ENCODE data around the gene KCTD6. TPM values are rescaled to one million over a fixed set of nuclear protein-coding genes. Genes with fewer than 3 reads are reported as not detected.
"Not testable (repeated sequence)": the region's sequence is repeated elsewhere in the genome, so short reads cannot be mapped to it uniquely, and the experiment has no call there.

The KCTD6 gene
- total RNA-seq, 4 donors from 2014 or later: 10.3 to 14.9 (median 11.9) TPM

GRCh38 chr3:58521336-58521670, 29.4 kb downstream of the KCTD6 start:
- no peak for DNase-seq
- H3K36me3 ChIP-seq: peaks cover 0 to 73% (median 0%) of the 10 kb centered on the region in 3 donors
- no peak overlapping the region for H3K27ac ChIP-seq
- no peaks in the 10 kb centered on the region for H3K9me3 ChIP-seq
- H3K27me3 ChIP-seq: no peaks in the 10 kb centered on the region
- no peak for TF ChIP-seq CTCF (IDR thresholded peaks at IDR 0.05)
- TF ChIP-seq POLR2A (IDR thresholded peaks at IDR 0.05): no peak
- no peaks in the 10 kb centered on the region for H3K4me1 ChIP-seq
- H3K4me3 ChIP-seq: no peak overlapping the region

- no peak for TF ChIP-seq POLR2A (IDR thresholded peaks at IDR 0.05)
- TF ChIP-seq CTCF (IDR thresholded peaks at IDR 0.05): no peak
- Histone ChIP-seq H3K27ac (no peak overlapping the region), H3K27me3 (no peaks in the 10 kb centered on the region), H3K36me3 (peaks cover 0 to 73% (median 0%) of the 10 kb centered on the region in 3 donors), H3K9me3 (no peaks in the 10 kb centered on the region), H3K4me3 (no peak overlapping the region), H3K4me1 (no peaks in the 10 kb centered on the region)
- DNase-seq: no peak
Observed at GRCh38 chr3:58521917-58522631, 30.2 kb downstream of the KCTD6 start.

- H3K36me3 ChIP-seq: peaks cover 0 to 78% (median 0%) of the 10 kb centered on the region in 3 donors
- H3K4me1 ChIP-seq: no peaks in the 10 kb centered on the region
- no peak overlapping the region for H3K27ac ChIP-seq
- no peaks in the 10 kb centered on the region for H3K9me3 ChIP-seq
- no peak overlapping the region for H3K4me3 ChIP-seq
- TF ChIP-seq POLR2A (IDR thresholded peaks at IDR 0.05): no peak
- no peaks in the 10 kb centered on the region for H3K27me3 ChIP-seq
- DNase-seq: no peak
Observed at GRCh38 chr3:58522759-58523425, 31.0 kb downstream of the KCTD6 start.

- Histone ChIP-seq H3K27me3 (no peaks in the 10 kb centered on the region), H3K4me3 (no peak overlapping the region), H3K36me3 (peaks cover 0 to 81% (median 0%) of the 10 kb centered on the region in 3 donors), H3K27ac (no peak overlapping the region), H3K4me1 (no peaks in the 10 kb centered on the region), H3K9me3 (no peaks in the 10 kb centered on the region)
- no peak for TF ChIP-seq CTCF (IDR thresholded peaks at IDR 0.05)
- no peak for TF ChIP-seq POLR2A (IDR thresholded peaks at IDR 0.05)
- no peak for DNase-seq
Observed at GRCh38 chr3:58524326-58524888, 32.5 kb downstream of the KCTD6 start.

GRCh38 chr3:58526515-58526957, 34.6 kb downstream of the KCTD6 start:
- DNase-seq: no peak
- Histone ChIP-seq H3K9me3 (no peaks in the 10 kb centered on the region), H3K27me3 (no peaks in the 10 kb centered on the region), H3K4me3 (no peak overlapping the region), H3K27ac (no peak overlapping the region), H3K4me1 (no peaks in the 10 kb centered on the region), H3K36me3 (peaks cover 0 to 82% (median 0%) of the 10 kb centered on the region in 3 donors)
- TF ChIP-seq POLR2A (IDR thresholded peaks at IDR 0.05) (no peak), CTCF (IDR thresholded peaks at IDR 0.05) (no peak)

GRCh38 chr3:58527440-58527839, 35.5 kb downstream of the KCTD6 start:
- H3K4me3 ChIP-seq, H3K9me3 ChIP-seq, H3K27me3 ChIP-seq, H3K4me1 ChIP-seq, H3K27ac ChIP-seq, DNase-seq: not testable (repeated sequence)
- H3K36me3 ChIP-seq: peaks cover 0 to 76% (median 0%) of the 10 kb centered on the region in 3 donors

All from Peyer's patch (tissue), 4 donors.